Measurements from ENCODE around the gene NLRP10. TPM values are rescaled to one million over a fixed set of nuclear protein-coding genes. Genes with fewer than 3 reads are reported as not detected.

NLRP10 gene
- total RNA-seq, 2 experiments from 2014 or later: not detected

- intact Hi-C loops (cut with micrococcal nuclease; ENCODE audit: unreplicated experiment): no loop called here
- H3K4me1 ChIP-seq (ENCODE audit: insufficient read depth, low read length, poor library complexity, severe bottlenecking): no peaks in the 10 kb centered on the region
- H3K9me3 ChIP-seq (ENCODE audit: low read length): no peaks in the 10 kb centered on the region
- DNase-seq (ENCODE audit: low spot score): no peak
- TF ChIP-seq EZH2phosphoT487 (IDR thresholded peaks at IDR 0.05; ENCODE audit: borderline replicate concordance, low read depth, low read length) (no peak), CTCF (conservative IDR thresholded peaks at IDR 0.05; ENCODE audit: low read length) (no peak)
- no peak overlapping the region for H3K4me3 ChIP-seq (ENCODE audit: low read depth, low read length, poor library complexity, severe bottlenecking)
- no TSS peak for BruUV-seq (replicated peaks)
- CTCF ChIA-PET (ENCODE audit: unreplicated experiment): interaction anchor here (0.9 kb wide), 1 partner anchor 76 kb away, joined by 3 read pairs; no protein-coding TSS in a partner anchor
- H3K9me2 ChIP-seq (ENCODE audit: insufficient read depth, low read length): no peaks in the 10 kb centered on the region
- H4K20me1 ChIP-seq (ENCODE audit: insufficient read depth, low read length): no peaks in the 10 kb centered on the region
- no peak overlapping the region for H3K4me2 ChIP-seq (ENCODE audit: low read length)
- no peak overlapping the region for H2AFZ ChIP-seq (ENCODE audit: low read length)
- H3K79me2 ChIP-seq (ENCODE audit: insufficient read depth, low read depth, low read length): no peaks in the 10 kb centered on the region
- no peak overlapping the region for H3K27ac ChIP-seq (ENCODE audit: low read depth, low read length, poor library complexity, severe bottlenecking)
- POLR2A ChIA-PET: interaction anchor here (0.6 kb wide), 2 partner anchors 21 to 1156 kb away, joined by 3 to 4 read pairs; no protein-coding TSS in a partner anchor
- no peaks in the 10 kb centered on the region for H3K36me3 ChIP-seq (ENCODE audit: insufficient read depth, low read length)
Observed at GRCh38 chr11:8011371-8011770, 46.1 kb upstream of the NLRP10 start.

- Histone ChIP-seq H3K4me3 (ENCODE audit: low read depth, low read length, poor library complexity, severe bottlenecking) (no peak overlapping the region), H4K20me1 (ENCODE audit: insufficient read depth, low read length) (no peaks in the 10 kb centered on the region), H3K79me2 (ENCODE audit: insufficient read depth, low read depth, low read length) (no peaks in the 10 kb centered on the region), H3K4me1 (ENCODE audit: insufficient read depth, low read length, poor library complexity, severe bottlenecking) (no peaks in the 10 kb centered on the region), H3K9me3 (ENCODE audit: low read length) (no peaks in the 10 kb centered on the region), H3K27ac (ENCODE audit: low read depth, low read length, poor library complexity, severe bottlenecking) (no peak overlapping the region), H3K36me3 (ENCODE audit: insufficient read depth, low read length) (no peaks in the 10 kb centered on the region), H3K4me2 (ENCODE audit: low read length) (no peak overlapping the region), H3K9me2 (ENCODE audit: insufficient read depth, low read length) (no peaks in the 10 kb centered on the region), H2AFZ (ENCODE audit: low read length) (no peak overlapping the region)
- TF ChIP-seq EZH2phosphoT487 (IDR thresholded peaks at IDR 0.05; ENCODE audit: borderline replicate concordance, low read depth, low read length): no peak
- TF ChIP-seq CTCF (conservative IDR thresholded peaks at IDR 0.05; ENCODE audit: low read length): no peak
- DNase-seq (ENCODE audit: low spot score): no peak
- ChIA-PET POLR2A (no interaction called here), CTCF (ENCODE audit: unreplicated experiment) (no interaction called here)
- intact Hi-C loops (cut with micrococcal nuclease; ENCODE audit: unreplicated experiment): no loop called here
- BruUV-seq (replicated peaks): no TSS peak
Observed at GRCh38 chr11:8009856-8010255, 44.6 kb upstream of the NLRP10 start.

GRCh38 chr11:8008212-8008611, 43.0 kb upstream of the NLRP10 start:
- H3K36me3 ChIP-seq (ENCODE audit: insufficient read depth, low read length): no peaks in the 10 kb centered on the region
- no peak overlapping the region for H2AFZ ChIP-seq (ENCODE audit: low read length)
- H3K4me3 ChIP-seq (ENCODE audit: low read depth, low read length, poor library complexity, severe bottlenecking): no peak overlapping the region
- H3K4me1 ChIP-seq (ENCODE audit: insufficient read depth, low read length, poor library complexity, severe bottlenecking): no peaks in the 10 kb centered on the region
- no peak overlapping the region for H3K27ac ChIP-seq (ENCODE audit: low read depth, low read length, poor library complexity, severe bottlenecking)
- no peaks in the 10 kb centered on the region for H3K9me2 ChIP-seq (ENCODE audit: insufficient read depth, low read length)
- no peaks in the 10 kb centered on the region for H3K9me3 ChIP-seq (ENCODE audit: low read length)
- no peak overlapping the region for H3K4me2 ChIP-seq (ENCODE audit: low read length)
- intact Hi-C loops (cut with micrococcal nuclease; ENCODE audit: unreplicated experiment): no loop called here
- DNase-seq (ENCODE audit: low spot score): no peak
- TF ChIP-seq CTCF (conservative IDR thresholded peaks at IDR 0.05; ENCODE audit: low read length) (no peak), EZH2phosphoT487 (IDR thresholded peaks at IDR 0.05; ENCODE audit: borderline replicate concordance, low read depth, low read length) (no peak)
- H3K79me2 ChIP-seq (ENCODE audit: insufficient read depth, low read depth, low read length): no peaks in the 10 kb centered on the region
- BruUV-seq (replicated peaks): no TSS peak
- POLR2A ChIA-PET: no interaction called here
- no peaks in the 10 kb centered on the region for H4K20me1 ChIP-seq (ENCODE audit: insufficient read depth, low read length)
- CTCF ChIA-PET (ENCODE audit: unreplicated experiment): no interaction called here
